Lower leg skin (tissue), 3 donors: Measurements from ENCODE around the gene SLC39A9.

ENCODE experiments used
- CTCF ChIP-seq, 3 donors: fragments of 450-650 bp; IDR thresholded peaks; one replicate each; pipeline ENCODE4 v1.5.1; 2016; ENCODE audit warnings: antibody characterized with exemption in 3 of 3, mild to moderate bottlenecking in 3 of 3, moderate library complexity in 2 of 3
- POLR2A ChIP-seq, 2 donors: fragments of 450-650 bp; IDR thresholded peaks; one replicate each; pipeline ENCODE4 v1.6.1; 2016 to 2017; ENCODE audit warnings: antibody characterized with exemption in 2 of 2, mild to moderate bottlenecking in 1 of 2, moderate library complexity in 1 of 2

- no peak for TF ChIP-seq POLR2A (IDR thresholded peaks at IDR 0.05)
- TF ChIP-seq CTCF (IDR thresholded peaks at IDR 0.05): no peak
Observed at GRCh38 chr14:69441948-69442347, 43.5 kb downstream of the SLC39A9 start.
